Fibroblast of villous mesenchyme (primary cell): ENCODE measurements around the gene STIM2. TPM values are rescaled to one million over a fixed set of nuclear protein-coding genes. Genes with fewer than 3 reads are reported as not detected.

Experiments used
- DNase-seq: peaks from one replicate; pipeline ENCODE4 v3.0.0-alpha.2; 2010; ENCODE audit warnings: low read depth
- H3K4me3 ChIP-seq: 2 replicates; pipeline ENCODE4 v1.5.1; 2011; ENCODE audit warnings: low read depth, mild to moderate bottlenecking, low read length
- CTCF ChIP-seq: IDR thresholded peaks from 2 replicates; pipeline ENCODE4 v1.5.1; 2012; ENCODE audit warnings: low read depth, mild to moderate bottlenecking, low read length; ENCODE audit not compliant: insufficient read depth
- total RNA-seq: library from RNA; depleted of rRNA; stranded (reverse); fragments of >200 nt; gene quantifications from 2 replicates; pipeline ENCODE4 v1.2.3, GENCODE V29; 2012

STIM2 gene
- total RNA-seq, 1 donor = 21.6 TPM

GRCh38 chr4:26916195-26916594 is 55.6 kb downstream of the STIM2 start:
- DNase-seq = peak; percentile 15
- H3K4me3 ChIP-seq = no peak overlapping the region
- no peak for TF ChIP-seq CTCF

GRCh38 chr4:26930964-26931363 is 70.3 kb downstream of the STIM2 start:
- no peak for DNase-seq
- TF ChIP-seq CTCF = no peak
- no peak overlapping the region for H3K4me3 ChIP-seq

GRCh38 chr4:26931451-26931850 is 70.8 kb downstream of the STIM2 start:
- no peak for TF ChIP-seq CTCF
- no peak overlapping the region for H3K4me3 ChIP-seq
- no peak for DNase-seq

GRCh38 chr4:26931966-26932365 is 71.3 kb downstream of the STIM2 start:
- peak; percentile 46 for DNase-seq
- TF ChIP-seq CTCF = no peak
- H3K4me3 ChIP-seq = no peak overlapping the region

DNA sequence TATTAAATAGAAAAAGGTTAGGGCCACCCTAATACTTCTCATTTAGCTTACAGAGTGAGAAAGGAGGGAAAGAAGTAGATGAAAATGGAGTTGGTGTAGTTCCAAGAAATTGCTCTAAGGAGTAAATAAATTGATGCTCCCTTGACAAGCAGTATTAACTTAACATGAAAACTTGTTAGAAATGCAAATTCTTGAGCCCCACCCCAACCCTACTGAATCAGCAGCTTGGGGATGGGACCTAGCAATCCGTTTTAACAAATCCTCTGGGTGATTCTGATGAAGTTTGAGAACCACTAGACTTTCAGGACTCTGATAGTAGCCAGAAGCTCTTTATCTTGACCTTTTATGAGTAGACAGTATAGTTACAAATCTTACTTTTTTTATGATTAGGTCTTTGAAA is 74.8 kb downstream of the STIM2 start:
- no peak overlapping the region for H3K4me3 ChIP-seq
- no peak for DNase-seq
- no peak for TF ChIP-seq CTCF

- no peak for TF ChIP-seq CTCF
- DNase-seq = peak; percentile 62
- H3K4me3 ChIP-seq = no peak overlapping the region
These were observed 75.8 kb downstream of the STIM2 start for GRCh38 chr4:26936284-26937065.

GRCh38 chr4:26937139-26937538 is 76.5 kb downstream of the STIM2 start:
- no peak for TF ChIP-seq CTCF
- no peak for DNase-seq
- no peak overlapping the region for H3K4me3 ChIP-seq
